ENCODE data around the gene LRBA.

Gene LRBA

DNA sequence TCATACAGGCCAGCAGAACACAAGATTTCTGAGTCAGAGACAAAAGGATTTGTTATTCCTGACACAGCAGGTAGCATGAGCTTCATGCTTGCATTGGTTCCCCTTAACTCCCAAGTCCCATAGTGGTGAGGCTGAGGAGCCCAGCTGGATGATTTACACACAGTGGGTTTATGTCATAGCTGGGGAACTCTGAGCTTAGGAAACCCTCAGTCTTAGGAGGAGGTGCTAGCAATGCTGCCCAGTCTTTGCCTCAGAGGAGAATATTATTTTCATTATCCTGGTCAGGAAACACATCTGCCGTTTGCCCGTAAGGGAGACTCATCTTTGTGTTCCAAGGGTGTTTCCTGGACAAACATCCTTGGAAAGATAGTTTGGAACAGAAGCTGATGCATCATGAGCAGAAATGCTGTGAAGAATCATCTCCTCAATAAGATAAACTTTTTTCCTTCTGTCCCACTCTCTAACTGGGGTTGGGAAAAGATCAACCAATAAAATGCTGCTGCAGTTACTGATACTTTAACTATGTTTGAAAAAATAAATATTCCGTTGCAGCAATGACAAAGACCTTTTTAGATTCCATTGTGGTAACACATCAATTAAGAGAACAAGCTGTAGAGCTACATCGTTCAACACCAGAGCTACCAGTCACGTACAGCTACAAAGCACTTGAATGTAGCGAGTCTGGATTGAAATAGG, 790.0 kb downstream of the LRBA start:
- no peak for DNase-seq

DNA sequence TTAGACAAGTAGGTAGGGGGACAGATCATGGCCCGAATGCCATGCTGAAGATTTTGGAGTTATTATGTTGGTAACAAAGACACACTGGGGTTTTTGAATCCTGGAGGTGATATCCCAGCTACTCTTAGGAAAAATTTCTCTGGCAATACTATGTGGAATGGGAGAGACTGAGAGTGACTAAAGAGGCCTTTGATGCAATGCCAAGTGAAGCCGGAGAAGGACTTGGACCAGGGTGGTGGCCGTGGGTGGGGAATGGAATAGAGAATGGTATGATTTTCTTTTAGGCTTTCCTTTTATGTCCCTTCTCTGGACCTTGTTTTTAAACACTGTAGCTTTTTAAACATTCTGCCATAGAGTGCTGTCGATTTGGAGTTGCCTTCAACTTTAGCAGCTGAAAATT, 795.2 kb downstream of the LRBA start:
- DNase-seq: no peak

DNA sequence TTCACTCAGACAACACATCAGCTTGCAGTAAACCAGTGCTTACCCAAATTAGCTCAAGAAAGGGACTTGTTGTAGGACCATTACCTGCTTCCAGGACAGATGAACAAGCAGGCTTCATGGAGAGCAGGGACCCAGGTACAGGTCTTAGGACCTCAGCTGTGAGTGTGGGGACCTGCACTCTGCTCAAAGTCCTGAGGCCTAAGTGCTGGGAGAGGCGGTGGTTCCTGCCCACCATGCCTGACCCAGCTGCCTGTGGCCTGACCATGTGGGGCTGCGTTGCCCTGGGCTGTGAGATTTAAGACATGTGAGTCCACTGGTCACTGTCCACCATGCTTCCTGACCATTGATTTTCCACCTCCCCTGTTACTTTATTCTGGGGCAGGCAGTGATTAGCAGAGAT, 796.6 kb downstream of the LRBA start:
- no peak for DNase-seq

DNA sequence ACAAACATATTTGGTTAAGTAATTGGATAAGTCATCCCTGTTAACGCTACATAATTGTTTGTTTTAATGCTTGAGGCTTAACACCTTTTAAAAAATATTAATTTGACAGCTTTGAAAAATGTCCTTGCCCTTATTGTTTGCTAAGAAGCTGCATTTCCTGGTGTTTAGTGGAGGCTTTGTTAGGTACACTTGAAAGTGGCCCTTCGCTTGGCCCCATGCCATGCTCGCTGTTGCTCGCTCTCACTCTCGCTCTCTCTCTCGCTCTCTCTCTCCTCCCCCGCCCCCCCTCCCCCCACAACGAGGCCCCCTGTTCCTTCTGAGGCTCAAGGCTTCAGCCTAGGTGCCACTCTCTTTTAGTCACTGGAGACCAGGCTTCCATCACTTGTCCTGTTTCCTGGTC, 797.3 kb downstream of the LRBA start:
- DNase-seq: no peak

DNA sequence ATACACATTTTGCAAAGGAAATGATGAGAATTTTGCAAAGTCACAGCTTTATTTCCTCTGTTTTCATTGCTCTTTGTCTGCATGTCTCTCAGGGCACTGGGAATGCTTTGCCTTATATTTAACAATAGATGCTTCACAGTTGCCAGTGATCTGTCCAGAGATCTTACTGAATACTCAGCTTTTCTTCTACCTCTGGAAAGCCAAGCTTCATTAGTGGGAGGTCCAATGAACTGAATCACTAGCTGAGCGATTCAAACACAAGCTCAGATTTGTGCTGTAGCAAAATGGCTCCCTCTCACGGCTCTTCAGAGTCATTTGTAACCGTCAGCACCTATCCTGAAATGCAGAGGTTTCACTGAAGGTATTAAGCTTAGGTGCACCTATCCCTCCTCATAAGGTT, 797.9 kb downstream of the LRBA start:
- DNase-seq: no peak

DNA sequence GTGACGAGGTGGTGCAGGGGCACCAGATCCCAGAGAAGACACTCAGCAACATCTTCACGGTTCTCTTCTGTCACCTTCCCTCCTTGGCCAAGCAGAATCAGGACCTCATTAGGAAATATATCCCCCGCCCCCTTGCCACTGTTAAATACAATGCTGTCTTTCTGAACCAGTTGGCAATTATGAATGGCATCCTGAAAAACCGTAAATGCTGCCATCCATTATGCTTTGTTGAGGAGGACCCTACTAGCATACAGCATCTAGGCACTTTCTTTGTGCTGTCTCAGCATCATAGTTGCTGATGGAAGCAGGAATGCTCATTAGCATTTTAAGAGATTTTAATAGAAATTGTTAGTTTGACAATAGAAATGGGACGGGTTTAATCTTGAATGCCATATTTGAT, 798.4 kb downstream of the LRBA start:
- DNase-seq: no peak

DNA sequence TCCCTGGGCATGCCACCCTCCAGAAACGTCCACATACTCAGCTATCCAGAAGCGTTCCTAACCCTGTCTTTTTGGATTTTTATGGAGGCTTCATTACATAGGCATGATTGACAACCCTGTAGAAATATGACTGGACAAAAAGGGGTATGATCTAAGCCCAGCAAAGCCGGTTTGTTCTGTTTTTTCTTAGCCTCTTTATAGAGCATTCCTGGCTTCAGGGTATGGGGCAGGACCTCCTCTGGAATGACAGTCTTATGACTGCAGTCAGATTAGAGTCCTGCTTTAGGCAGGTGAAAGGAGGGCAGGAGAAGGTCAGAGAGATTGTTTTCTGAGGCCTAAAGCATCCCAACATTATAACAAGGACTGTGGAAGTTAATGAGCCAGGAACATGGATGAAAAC, 799.5 kb downstream of the LRBA start:
- no peak for DNase-seq
